H1 (cell line): Measurements from ENCODE around the gene ACAD10. TPM values are rescaled to one million over a fixed set of nuclear protein-coding genes. Genes with fewer than 3 reads are reported as not detected.

Experiments
- CTCF ChIP-seq, 3 experiments: IDR thresholded peaks; 1 replicate in 2 of 3; 2 replicates in 1 of 3; pipeline versions ENCODE4 v1.5.1 to v1.6.1; 2011; ENCODE audit warnings: low read length in 3 of 3, mild to moderate bottlenecking in 3 of 3, inconsistent platforms in 2 of 3, low read depth in 1 of 3, moderate library complexity in 1 of 3; ENCODE audit not compliant: insufficient read depth in 1 of 3; ENCODE audit errors: control extremely low read depth in 1 of 3
- HDAC2 ChIP-seq, 2 experiments: fragments of 300-600 bp in 1 of 2; sonication (generic) in 1 of 2; IDR thresholded peaks; 2 replicates each; pipeline ENCODE4 v1.6.1; 2011 to 2012; ENCODE audit warnings: low read depth in 2 of 2, low read length in 2 of 2, mild to moderate bottlenecking in 2 of 2, moderate library complexity in 2 of 2, borderline replicate concordance in 1 of 2, inconsistent platforms in 1 of 2
- RNF2 ChIP-seq: fragments of 200-900, 300-1000 bp; sonication (generic); IDR thresholded peaks from 2 replicates; pipeline ENCODE4 v1.7.1; 2016; ENCODE audit warnings: borderline replicate concordance, low read depth, mild to moderate bottlenecking, antibody characterized with exemption, low read length; ENCODE audit not compliant: poor library complexity, severe bottlenecking; ENCODE audit errors: missing control alignments
- RXRA ChIP-seq: IDR thresholded peaks from 2 replicates; pipeline ENCODE4 v1.6.1; 2011; ENCODE audit warnings: low read depth, mild to moderate bottlenecking, low read length, moderate library complexity; ENCODE audit not compliant: insufficient read depth
- SIN3A ChIP-seq, 2 experiments: IDR thresholded peaks in 1 of 2; conservative IDR thresholded peaks in 1 of 2; 2 replicates each; pipeline ENCODE4 v1.6.1; 2011 to 2012; ENCODE audit warnings: low read length in 2 of 2, improper control_type of control experiment in 1 of 2, low read depth in 1 of 2, mild to moderate bottlenecking in 1 of 2
- SRF ChIP-seq: IDR thresholded peaks from 2 replicates; pipeline ENCODE4 v1.6.1; 2011; ENCODE audit warnings: mild to moderate bottlenecking, low read depth, low read length, moderate library complexity
- TCF12 ChIP-seq: IDR thresholded peaks from 2 replicates; pipeline ENCODE4 v1.6.1; 2011; ENCODE audit warnings: low read depth, mild to moderate bottlenecking, low read length
- polyA plus RNA-seq, 7 experiments: library from polyadenylated mRNA; depleted of rRNA in 3 of 7; stranded (reverse) in 5 of 7; unstranded in 2 of 7; fragments of >200 nt in 5 of 7; fragments of 200-250 nt in 2 of 7; gene quantifications; 1 replicate in 5 of 7; 2 replicates in 1 of 7; 4 replicates in 1 of 7; pipeline versions ENCODE4 v1.2.1 to v1.2.3, GENCODE V29; 2011 to 2013; ENCODE audit warnings: missing spikeins in 2 of 7, mixed read lengths in 2 of 7
- total RNA-seq: library from RNA; stranded (reverse); fragmentation: NEBNext Ultra II Directional; extraction: Animal tissue kit (Norgen Biotek cat#: 25700); gene quantifications from 2 replicates; pipeline ENCODE4 v1.2.1, GENCODE V29; 2021

The ACAD10 gene
- total and polyA plus RNA-seq, 2 of the 8 experiments (the other 6 are each of a cell fraction or from before 2014, with no cell fraction given): 17.3 to 23.3 TPM

- no peak for TF ChIP-seq RNF2
- TF ChIP-seq RXRA: no peak
- no peak for TF ChIP-seq HDAC2 (IDR thresholded peaks at IDR 0.05; ENCODE audit: borderline replicate concordance in 1 of 2, low read depth in 2 of 2, low read length in 2 of 2)
- no peak for TF ChIP-seq SIN3A (conservative IDR thresholded peaks at IDR 0.05 in 1 of 2, IDR thresholded peaks at IDR 0.05 in 1 of 2; ENCODE audit: low read depth in 1 of 2, low read length in 2 of 2)
- TF ChIP-seq SRF: no peak
- no peak for TF ChIP-seq TCF12
- no peak for TF ChIP-seq CTCF (IDR thresholded peaks at IDR 0.05; ENCODE audit: control extremely low read depth in 1 of 3, insufficient read depth in 1 of 3, low read depth in 1 of 3, low read length in 3 of 3)
- TF ChIP-seq, all 59 proteins: peak for 0
Measured at GRCh38 chr12:111791507-111791906, 105.7 kb downstream of the ACAD10 start (continued).
